ENCODE measurements around the gene TRNT1. TPM values are rescaled to one million over a fixed set of nuclear protein-coding genes. Genes with fewer than 3 reads are reported as not detected.

Gene TRNT1
- total RNA-seq, 2 experiments from 2014 or later: 25.8 to 30.7 TPM

DNA sequence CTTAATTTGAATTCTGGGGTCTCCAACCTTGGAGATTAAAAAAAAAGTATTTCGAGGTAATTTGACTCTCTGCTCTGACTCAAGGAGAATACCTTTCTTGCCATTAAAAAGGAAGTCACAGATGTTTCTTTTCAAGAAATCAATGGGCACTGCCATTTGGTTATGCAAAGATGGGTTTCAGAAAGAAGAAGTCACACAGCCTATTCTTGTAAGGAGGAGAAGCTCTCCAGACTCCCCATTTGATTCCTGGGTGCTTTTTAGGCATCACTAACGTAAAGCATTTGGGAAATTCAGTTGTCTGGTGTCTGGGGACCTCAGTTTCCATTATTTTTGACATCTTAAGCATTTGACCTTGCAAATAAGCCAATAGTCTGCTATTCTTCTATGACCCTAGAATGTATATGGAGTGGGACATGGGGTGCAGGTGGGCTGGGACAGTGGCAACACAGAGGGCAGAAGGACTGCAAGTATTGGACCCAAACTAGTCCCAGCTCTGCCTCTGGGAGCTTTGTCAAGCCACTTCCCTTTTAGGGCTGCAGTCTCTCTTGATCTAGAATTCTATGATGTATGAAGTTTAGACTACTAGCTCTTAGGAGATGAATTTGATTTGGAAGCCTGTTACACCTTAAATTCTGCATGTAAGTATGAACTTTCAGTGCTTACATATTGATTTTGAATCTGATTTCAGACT is 44.4 kb upstream of the TRNT1 start:
- peaks cover 0 to 2% of the 10 kb centered on the region in 2 experiments for H3K27me3 ChIP-seq (ENCODE audit: control insufficient read depth in 1 of 2, insufficient read depth in 2 of 2, low read length in 2 of 2)
- H3K36me3 ChIP-seq (ENCODE audit: insufficient read depth, low read length): no peaks in the 10 kb centered on the region
- no peak for DNase-seq
- TF ChIP-seq, protein P1, sequence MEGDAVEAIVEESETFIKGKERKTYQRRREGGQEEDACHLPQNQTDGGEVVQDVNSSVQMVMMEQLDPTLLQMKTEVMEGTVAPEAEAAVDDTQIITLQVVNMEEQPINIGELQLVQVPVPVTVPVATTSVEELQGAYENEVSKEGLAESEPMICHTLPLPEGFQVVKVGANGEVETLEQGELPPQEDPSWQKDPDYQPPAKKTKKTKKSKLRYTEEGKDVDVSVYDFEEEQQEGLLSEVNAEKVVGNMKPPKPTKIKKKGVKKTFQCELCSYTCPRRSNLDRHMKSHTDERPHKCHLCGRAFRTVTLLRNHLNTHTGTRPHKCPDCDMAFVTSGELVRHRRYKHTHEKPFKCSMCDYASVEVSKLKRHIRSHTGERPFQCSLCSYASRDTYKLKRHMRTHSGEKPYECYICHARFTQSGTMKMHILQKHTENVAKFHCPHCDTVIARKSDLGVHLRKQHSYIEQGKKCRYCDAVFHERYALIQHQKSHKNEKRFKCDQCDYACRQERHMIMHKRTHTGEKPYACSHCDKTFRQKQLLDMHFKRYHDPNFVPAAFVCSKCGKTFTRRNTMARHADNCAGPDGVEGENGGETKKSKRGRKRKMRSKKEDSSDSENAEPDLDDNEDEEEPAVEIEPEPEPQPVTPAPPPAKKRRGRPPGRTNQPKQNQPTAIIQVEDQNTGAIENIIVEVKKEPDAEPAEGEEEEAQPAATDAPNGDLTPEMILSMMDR (IDR thresholded peaks at IDR 0.05): no peak
- Mint-ChIP-seq H3K4me1 (ENCODE audit: low read depth) (no peaks in the 10 kb centered on the region), H3K4me3 (no peak overlapping the region), H3K36me3 (ENCODE audit: low read depth) (no peaks in the 10 kb centered on the region), H3K27me3 (peaks cover 6% of the 10 kb centered on the region), H3K27ac (no peak overlapping the region), H3K9me3 (no peaks in the 10 kb centered on the region)
- no peaks in the 10 kb centered on the region for H3K4me1 ChIP-seq (ENCODE audit: insufficient read depth, low read length)
- no peaks in the 10 kb centered on the region for H3K9me3 ChIP-seq (ENCODE audit: control insufficient read depth in 1 of 2, insufficient read depth in 1 of 2, low read length in 2 of 2)
- intact Hi-C loops (cut with DNase I, micrococcal nuclease): no loop called here
- ChIA-PET POLR2A (no interaction called here), CTCF (no interaction called here)
- no peak for ATAC-seq (ENCODE audit: poor library complexity)
- no peak overlapping the region for H3K4me3 ChIP-seq (ENCODE audit: low read length)
- no peak overlapping the region for H3K27ac ChIP-seq (ENCODE audit: low read depth in 1 of 2, low read length in 2 of 2)

DNA sequence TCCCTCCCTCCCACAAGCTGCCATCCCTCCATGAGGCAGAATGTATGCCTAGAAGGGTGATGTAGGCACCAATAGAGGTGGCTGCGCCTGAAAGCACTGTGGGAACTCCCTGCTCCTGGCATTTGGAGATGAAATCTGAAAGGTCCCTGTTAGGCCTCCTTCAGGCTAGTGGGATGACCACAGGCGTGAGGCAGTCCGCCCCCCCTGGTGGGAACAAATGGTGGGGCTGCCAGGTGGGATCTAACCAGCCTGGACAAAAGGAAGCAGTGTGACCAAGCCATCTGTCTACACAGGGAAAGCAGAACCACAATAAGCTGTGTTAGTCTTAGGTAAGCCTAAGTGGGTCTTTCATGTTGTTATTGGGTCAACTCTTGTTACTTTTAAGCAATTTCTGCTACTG is 41.9 kb upstream of the TRNT1 start:
- Histone ChIP-seq H3K4me1 (ENCODE audit: insufficient read depth, low read length) (no peaks in the 10 kb centered on the region), H3K27ac (ENCODE audit: low read depth in 1 of 2, low read length in 2 of 2) (no peak overlapping the region), H3K36me3 (ENCODE audit: insufficient read depth, low read length) (no peaks in the 10 kb centered on the region), H3K9me3 (ENCODE audit: control insufficient read depth in 1 of 2, insufficient read depth in 1 of 2, low read length in 2 of 2) (no peaks in the 10 kb centered on the region), H3K4me3 (ENCODE audit: low read length) (no peak overlapping the region), H3K27me3 (ENCODE audit: control insufficient read depth in 1 of 2, insufficient read depth in 2 of 2, low read length in 2 of 2) (no peaks in the 10 kb centered on the region)
- ATAC-seq (ENCODE audit: poor library complexity) (no peak), DNase-seq (no peak)
- Mint-ChIP-seq H3K4me1 (ENCODE audit: low read depth) (no peaks in the 10 kb centered on the region), H3K27ac (no peak overlapping the region), H3K9me3 (no peaks in the 10 kb centered on the region), H3K36me3 (ENCODE audit: low read depth) (no peaks in the 10 kb centered on the region), H3K27me3 (no peaks in the 10 kb centered on the region), H3K4me3 (no peak overlapping the region)
- TF ChIP-seq, protein P1 (IDR thresholded peaks at IDR 0.05): no peak
- ChIA-PET POLR2A (no interaction called here), CTCF (no interaction called here)
- intact Hi-C loops (cut with DNase I, micrococcal nuclease): no loop called here

DNA sequence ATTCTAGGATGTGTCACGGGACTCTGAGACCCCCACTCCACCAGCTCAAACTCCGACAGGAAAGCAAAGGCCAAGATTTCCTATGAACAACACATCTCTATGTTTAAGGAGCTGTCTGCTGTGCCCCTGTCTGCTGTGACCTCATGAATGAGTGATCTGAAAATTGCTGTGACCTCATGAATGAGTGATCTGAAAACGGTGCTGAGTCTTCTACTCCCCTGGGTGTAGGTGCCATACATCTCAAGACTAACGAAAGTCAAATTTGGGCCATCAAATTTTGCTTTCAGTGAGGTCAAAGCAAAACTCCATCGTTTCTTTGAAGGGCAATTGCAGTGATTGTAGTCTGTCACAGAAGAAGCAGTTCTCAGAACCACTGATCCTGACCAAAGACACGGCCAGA is 41.0 kb upstream of the TRNT1 start:
- H3K4me3 Mint-ChIP-seq: no peak overlapping the region

More for the DNA sequence above, 41.0 kb upstream of the TRNT1 start:
- Mint-ChIP-seq H3K9me3 (no peaks in the 10 kb centered on the region), H3K36me3 (ENCODE audit: low read depth) (no peaks in the 10 kb centered on the region), H3K27ac (no peak overlapping the region), H3K27me3 (no peaks in the 10 kb centered on the region), H3K4me1 (ENCODE audit: low read depth) (no peaks in the 10 kb centered on the region)
- no peak overlapping the region for H3K27ac ChIP-seq (ENCODE audit: low read depth in 1 of 2, low read length in 2 of 2)
- no peaks in the 10 kb centered on the region for H3K36me3 ChIP-seq (ENCODE audit: insufficient read depth, low read length)
- ChIA-PET CTCF (no interaction called here), POLR2A (no interaction called here)
- H3K4me1 ChIP-seq (ENCODE audit: insufficient read depth, low read length): no peaks in the 10 kb centered on the region
- H3K27me3 ChIP-seq (ENCODE audit: control insufficient read depth in 1 of 2, insufficient read depth in 2 of 2, low read length in 2 of 2): no peaks in the 10 kb centered on the region
- no peak overlapping the region for H3K4me3 ChIP-seq (ENCODE audit: low read length)
- TF ChIP-seq, protein P1 (IDR thresholded peaks at IDR 0.05): no peak
- no peaks in the 10 kb centered on the region for H3K9me3 ChIP-seq (ENCODE audit: control insufficient read depth in 1 of 2, insufficient read depth in 1 of 2, low read length in 2 of 2)
- intact Hi-C loops (cut with DNase I, micrococcal nuclease): no loop called here
- DNase-seq (no peak), ATAC-seq (ENCODE audit: poor library complexity) (no peak)

Measured in CD4-positive, alpha-beta T cell (primary cell).